GM23338 (cell line): ENCODE results near the gene TMIE.

Experiments
- CREB1 ChIP-seq: fragments of 250-450 bp; sonication (Bioruptor Pico); IDR thresholded peaks from 2 replicates; pipeline ENCODE4 v1.5.0; 2020; ENCODE audit warnings: low read depth, mild to moderate bottlenecking, moderate library complexity
- EZH2 ChIP-seq: fragments of 200-600 bp; sonication (generic); IDR thresholded peaks from one replicate; pipeline ENCODE4 v1.8.0; 2017; ENCODE audit warnings: antibody characterized with exemption, mild to moderate bottlenecking, low read depth; ENCODE audit not compliant: unreplicated experiment
- EZH2phosphoT487 ChIP-seq: fragments of 200-600 bp; sonication (generic); IDR thresholded peaks from one replicate; pipeline ENCODE4 v1.8.1; 2018; ENCODE audit warnings: antibody characterized with exemption; ENCODE audit not compliant: unreplicated experiment
- JUNB ChIP-seq: IDR thresholded peaks from one replicate; pipeline ENCODE4 v1.6.1; 2016; ENCODE audit warnings: antibody characterized with exemption; ENCODE audit not compliant: unreplicated experiment
- NANOG ChIP-seq: IDR thresholded peaks from 2 replicates; pipeline ENCODE4 v1.6.1; 2016; ENCODE audit warnings: antibody characterized with exemption, borderline replicate concordance
- POLR2AphosphoS5 ChIP-seq: IDR thresholded peaks from 2 replicates; pipeline ENCODE4 v1.6.1; 2016; ENCODE audit warnings: antibody characterized with exemption, low read depth
- STAT1 ChIP-seq: IDR thresholded peaks from one replicate; pipeline ENCODE4 v1.6.1; 2016; ENCODE audit warnings: antibody characterized with exemption; ENCODE audit not compliant: unreplicated experiment
- ZNF114 ChIP-seq: fragments of 250-450 bp; sonication (Bioruptor Pico); IDR thresholded peaks from 2 replicates; pipeline ENCODE4 v1.5.0; 2020; ENCODE audit warnings: mild to moderate bottlenecking, moderate library complexity
- ZNF331 ChIP-seq: fragments of 250-450 bp; sonication (Bioruptor Pico); IDR thresholded peaks from 2 replicates; pipeline ENCODE4 v1.5.0; 2020; ENCODE audit warnings: low read depth, mild to moderate bottlenecking, moderate library complexity
- TF ChIP-seq, protein P1 (sequence below), 2 experiments: fragments of 200-600 bp in 1 of 2; sonication (generic) in 1 of 2; conservative IDR thresholded peaks; 2 replicates each; pipeline versions ENCODE4 v1.5.1 to v1.6.1; 2016 to 2017; ENCODE audit warnings: antibody characterized with exemption in 2 of 2, low read depth in 2 of 2, mild to moderate bottlenecking in 2 of 2, moderate library complexity in 1 of 2
- TF ChIP-seq, protein P2 (sequence below): IDR thresholded peaks from one replicate; pipeline ENCODE4 v1.6.1; 2018; ENCODE audit warnings: antibody characterized with exemption; ENCODE audit not compliant: unreplicated experiment
- TF ChIP-seq, protein P3 (sequence below): fragments of 250-450 bp; sonication (Bioruptor Pico); IDR thresholded peaks from 2 replicates; pipeline ENCODE4 v1.5.0; 2020; ENCODE audit warnings: mild to moderate bottlenecking, moderate library complexity
- TF ChIP-seq, protein P4 (sequence below): IDR thresholded peaks from 2 replicates; pipeline ENCODE4 v1.6.1; 2016; ENCODE audit warnings: antibody characterized with exemption

DNA sequence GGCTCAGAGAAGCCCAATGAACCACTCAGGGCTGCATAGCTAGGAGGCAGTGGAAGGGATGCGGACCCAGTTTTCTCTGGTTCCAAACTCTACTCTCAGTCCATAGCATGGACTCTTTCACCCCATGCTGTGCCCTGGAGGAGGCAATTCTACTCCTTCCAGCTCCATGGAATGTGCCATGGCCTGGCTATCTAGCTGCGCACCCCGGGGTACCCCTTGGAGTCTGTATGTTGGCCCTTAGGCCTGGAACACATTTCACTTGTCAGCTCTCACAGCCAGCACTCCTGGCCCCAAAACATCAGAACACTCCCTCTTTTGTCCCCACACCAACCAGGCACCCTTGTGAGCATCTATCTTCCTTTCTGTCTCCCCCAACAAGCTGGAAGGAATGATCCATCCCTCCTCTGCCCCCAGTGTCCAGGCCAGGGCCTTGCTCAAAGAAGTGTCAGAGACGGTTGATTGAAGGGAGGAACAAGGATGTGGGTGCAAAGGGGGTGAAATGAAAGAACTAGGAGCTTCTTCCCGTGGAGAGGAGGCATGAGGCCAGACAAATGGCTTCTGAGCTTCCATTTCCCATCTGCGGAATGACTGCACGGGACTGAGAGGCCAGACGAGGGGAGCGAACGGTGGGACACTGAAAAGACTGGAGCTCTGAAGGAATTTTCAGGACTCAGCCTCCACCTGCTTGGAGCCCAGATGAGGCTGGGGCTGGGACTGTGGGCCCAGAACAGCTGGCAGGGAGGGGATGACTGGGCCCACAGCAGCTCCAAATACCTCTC is 13.7 kb downstream of the TMIE start:
- TF ChIP-seq, protein P1, sequence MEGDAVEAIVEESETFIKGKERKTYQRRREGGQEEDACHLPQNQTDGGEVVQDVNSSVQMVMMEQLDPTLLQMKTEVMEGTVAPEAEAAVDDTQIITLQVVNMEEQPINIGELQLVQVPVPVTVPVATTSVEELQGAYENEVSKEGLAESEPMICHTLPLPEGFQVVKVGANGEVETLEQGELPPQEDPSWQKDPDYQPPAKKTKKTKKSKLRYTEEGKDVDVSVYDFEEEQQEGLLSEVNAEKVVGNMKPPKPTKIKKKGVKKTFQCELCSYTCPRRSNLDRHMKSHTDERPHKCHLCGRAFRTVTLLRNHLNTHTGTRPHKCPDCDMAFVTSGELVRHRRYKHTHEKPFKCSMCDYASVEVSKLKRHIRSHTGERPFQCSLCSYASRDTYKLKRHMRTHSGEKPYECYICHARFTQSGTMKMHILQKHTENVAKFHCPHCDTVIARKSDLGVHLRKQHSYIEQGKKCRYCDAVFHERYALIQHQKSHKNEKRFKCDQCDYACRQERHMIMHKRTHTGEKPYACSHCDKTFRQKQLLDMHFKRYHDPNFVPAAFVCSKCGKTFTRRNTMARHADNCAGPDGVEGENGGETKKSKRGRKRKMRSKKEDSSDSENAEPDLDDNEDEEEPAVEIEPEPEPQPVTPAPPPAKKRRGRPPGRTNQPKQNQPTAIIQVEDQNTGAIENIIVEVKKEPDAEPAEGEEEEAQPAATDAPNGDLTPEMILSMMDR (conservative IDR thresholded peaks at IDR 0.05; ENCODE audit: low read depth in 2 of 2), result no peak
- TF ChIP-seq, protein P2, sequence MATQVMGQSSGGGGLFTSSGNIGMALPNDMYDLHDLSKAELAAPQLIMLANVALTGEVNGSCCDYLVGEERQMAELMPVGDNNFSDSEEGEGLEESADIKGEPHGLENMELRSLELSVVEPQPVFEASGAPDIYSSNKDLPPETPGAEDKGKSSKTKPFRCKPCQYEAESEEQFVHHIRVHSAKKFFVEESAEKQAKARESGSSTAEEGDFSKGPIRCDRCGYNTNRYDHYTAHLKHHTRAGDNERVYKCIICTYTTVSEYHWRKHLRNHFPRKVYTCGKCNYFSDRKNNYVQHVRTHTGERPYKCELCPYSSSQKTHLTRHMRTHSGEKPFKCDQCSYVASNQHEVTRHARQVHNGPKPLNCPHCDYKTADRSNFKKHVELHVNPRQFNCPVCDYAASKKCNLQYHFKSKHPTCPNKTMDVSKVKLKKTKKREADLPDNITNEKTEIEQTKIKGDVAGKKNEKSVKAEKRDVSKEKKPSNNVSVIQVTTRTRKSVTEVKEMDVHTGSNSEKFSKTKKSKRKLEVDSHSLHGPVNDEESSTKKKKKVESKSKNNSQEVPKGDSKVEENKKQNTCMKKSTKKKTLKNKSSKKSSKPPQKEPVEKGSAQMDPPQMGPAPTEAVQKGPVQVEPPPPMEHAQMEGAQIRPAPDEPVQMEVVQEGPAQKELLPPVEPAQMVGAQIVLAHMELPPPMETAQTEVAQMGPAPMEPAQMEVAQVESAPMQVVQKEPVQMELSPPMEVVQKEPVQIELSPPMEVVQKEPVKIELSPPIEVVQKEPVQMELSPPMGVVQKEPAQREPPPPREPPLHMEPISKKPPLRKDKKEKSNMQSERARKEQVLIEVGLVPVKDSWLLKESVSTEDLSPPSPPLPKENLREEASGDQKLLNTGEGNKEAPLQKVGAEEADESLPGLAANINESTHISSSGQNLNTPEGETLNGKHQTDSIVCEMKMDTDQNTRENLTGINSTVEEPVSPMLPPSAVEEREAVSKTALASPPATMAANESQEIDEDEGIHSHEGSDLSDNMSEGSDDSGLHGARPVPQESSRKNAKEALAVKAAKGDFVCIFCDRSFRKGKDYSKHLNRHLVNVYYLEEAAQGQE, result no peak
- no peak for TF ChIP-seq EZH2
- no peak for TF ChIP-seq POLR2AphosphoS5
- TF ChIP-seq EZH2phosphoT487, result no peak
- TF ChIP-seq JUNB, result no peak
- TF ChIP-seq CREB1 (CRISPR knock-in tag), result no peak
- no peak for TF ChIP-seq STAT1
- TF ChIP-seq, protein P3, sequence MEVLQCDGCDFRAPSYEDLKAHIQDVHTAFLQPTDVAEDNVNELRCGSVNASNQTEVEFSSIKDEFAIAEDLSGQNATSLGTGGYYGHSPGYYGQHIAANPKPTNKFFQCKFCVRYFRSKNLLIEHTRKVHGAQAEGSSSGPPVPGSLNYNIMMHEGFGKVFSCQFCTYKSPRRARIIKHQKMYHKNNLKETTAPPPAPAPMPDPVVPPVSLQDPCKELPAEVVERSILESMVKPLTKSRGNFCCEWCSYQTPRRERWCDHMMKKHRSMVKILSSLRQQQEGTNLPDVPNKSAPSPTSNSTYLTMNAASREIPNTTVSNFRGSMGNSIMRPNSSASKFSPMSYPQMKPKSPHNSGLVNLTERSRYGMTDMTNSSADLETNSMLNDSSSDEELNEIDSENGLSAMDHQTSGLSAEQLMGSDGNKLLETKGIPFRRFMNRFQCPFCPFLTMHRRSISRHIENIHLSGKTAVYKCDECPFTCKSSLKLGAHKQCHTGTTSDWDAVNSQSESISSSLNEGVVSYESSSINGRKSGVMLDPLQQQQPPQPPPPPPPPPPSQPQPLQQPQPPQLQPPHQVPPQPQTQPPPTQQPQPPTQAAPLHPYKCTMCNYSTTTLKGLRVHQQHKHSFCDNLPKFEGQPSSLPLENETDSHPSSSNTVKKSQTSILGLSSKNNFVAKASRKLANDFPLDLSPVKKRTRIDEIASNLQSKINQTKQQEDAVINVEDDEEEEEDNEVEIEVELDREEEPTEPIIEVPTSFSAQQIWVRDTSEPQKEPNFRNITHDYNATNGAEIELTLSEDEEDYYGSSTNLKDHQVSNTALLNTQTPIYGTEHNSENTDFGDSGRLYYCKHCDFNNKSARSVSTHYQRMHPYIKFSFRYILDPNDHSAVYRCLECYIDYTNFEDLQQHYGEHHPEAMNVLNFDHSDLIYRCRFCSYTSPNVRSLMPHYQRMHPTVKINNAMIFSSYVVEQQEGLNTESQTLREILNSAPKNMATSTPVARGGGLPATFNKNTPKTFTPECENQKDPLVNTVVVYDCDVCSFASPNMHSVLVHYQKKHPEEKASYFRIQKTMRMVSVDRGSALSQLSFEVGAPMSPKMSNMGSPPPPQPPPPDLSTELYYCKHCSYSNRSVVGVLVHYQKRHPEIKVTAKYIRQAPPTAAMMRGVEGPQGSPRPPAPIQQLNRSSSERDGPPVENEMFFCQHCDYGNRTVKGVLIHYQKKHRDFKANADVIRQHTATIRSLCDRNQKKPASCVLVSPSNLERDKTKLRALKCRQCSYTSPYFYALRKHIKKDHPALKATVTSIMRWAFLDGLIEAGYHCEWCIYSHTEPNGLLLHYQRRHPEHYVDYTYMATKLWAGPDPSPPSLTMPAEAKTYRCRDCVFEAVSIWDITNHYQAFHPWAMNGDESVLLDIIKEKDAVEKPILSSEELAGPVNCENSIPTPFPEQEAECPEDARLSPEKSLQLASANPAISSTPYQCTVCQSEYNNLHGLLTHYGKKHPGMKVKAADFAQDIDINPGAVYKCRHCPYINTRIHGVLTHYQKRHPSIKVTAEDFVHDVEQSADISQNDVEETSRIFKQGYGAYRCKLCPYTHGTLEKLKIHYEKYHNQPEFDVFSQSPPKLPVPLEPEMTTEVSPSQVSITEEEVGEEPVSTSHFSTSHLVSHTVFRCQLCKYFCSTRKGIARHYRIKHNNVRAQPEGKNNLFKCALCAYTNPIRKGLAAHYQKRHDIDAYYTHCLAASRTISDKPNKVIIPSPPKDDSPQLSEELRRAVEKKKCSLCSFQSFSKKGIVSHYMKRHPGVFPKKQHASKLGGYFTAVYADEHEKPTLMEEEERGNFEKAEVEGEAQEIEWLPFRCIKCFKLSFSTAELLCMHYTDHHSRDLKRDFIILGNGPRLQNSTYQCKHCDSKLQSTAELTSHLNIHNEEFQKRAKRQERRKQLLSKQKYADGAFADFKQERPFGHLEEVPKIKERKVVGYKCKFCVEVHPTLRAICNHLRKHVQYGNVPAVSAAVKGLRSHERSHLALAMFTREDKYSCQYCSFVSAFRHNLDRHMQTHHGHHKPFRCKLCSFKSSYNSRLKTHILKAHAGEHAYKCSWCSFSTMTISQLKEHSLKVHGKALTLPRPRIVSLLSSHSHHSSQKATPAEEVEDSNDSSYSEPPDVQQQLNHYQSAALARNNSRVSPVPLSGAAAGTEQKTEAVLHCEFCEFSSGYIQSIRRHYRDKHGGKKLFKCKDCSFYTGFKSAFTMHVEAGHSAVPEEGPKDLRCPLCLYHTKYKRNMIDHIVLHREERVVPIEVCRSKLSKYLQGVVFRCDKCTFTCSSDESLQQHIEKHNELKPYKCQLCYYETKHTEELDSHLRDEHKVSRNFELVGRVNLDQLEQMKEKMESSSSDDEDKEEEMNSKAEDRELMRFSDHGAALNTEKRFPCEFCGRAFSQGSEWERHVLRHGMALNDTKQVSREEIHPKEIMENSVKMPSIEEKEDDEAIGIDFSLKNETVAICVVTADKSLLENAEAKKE (CRISPR knock-in tag), result no peak
- TF ChIP-seq, protein P4, sequence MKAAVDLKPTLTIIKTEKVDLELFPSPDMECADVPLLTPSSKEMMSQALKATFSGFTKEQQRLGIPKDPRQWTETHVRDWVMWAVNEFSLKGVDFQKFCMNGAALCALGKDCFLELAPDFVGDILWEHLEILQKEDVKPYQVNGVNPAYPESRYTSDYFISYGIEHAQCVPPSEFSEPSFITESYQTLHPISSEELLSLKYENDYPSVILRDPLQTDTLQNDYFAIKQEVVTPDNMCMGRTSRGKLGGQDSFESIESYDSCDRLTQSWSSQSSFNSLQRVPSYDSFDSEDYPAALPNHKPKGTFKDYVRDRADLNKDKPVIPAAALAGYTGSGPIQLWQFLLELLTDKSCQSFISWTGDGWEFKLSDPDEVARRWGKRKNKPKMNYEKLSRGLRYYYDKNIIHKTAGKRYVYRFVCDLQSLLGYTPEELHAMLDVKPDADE, result no peak
- no peak for TF ChIP-seq ZNF114 (CRISPR knock-in tag)
- no peak for TF ChIP-seq ZNF331 (CRISPR knock-in tag)
- no peak for TF ChIP-seq NANOG
